OCI-LY3 (cell line): ENCODE results near the gene SULF2.

Experiments used
- H2AFZ ChIP-seq: fragments of 200-600, 300-600 bp; shearing (Covaris generic); 2 replicates; pipeline ENCODE4 v1.6.0; 2014; ENCODE audit warnings: antibody characterized with exemption, low read depth, low read length
- H3K27ac ChIP-seq: fragments of 200-600, 300-600 bp; sonication (generic); 2 replicates; pipeline ENCODE4 v1.5.1; 2014; ENCODE audit warnings: mild to moderate bottlenecking, low read length, moderate library complexity, mixed read lengths
- H3K27me3 ChIP-seq: fragments of 200-600, 300-600 bp; sonication (generic); 2 replicates; pipeline ENCODE4 v1.6.1; 2014; ENCODE audit warnings: low read depth, low read length, mixed read lengths
- H3K36me3 ChIP-seq: fragments of 200-600, 300-600 bp; sonication (generic); replicated peaks from 2 replicates; pipeline ENCODE3; 2014; ENCODE audit warnings: low read depth, low read length, mixed read lengths
- H3K4me1 ChIP-seq: fragments of 300-600, 200-600 bp; sonication (generic); 2 replicates; pipeline ENCODE4 v1.6.1; 2014; ENCODE audit warnings: low read length, mixed read lengths
- H3K4me2 ChIP-seq: fragments of 200-600, 300-600 bp; sonication (generic); 2 replicates; pipeline ENCODE4 v1.6.1; 2014; ENCODE audit warnings: low read length, mixed read lengths
- H3K4me3 ChIP-seq: fragments of 300-600, 200-600 bp; sonication (generic); 2 replicates; pipeline ENCODE4 v1.5.1; 2014; ENCODE audit warnings: antibody characterized with exemption, mild to moderate bottlenecking, low read length, moderate library complexity
- H3K79me2 ChIP-seq: fragments of 300-600, 200-600 bp; shearing (Covaris generic); 2 replicates; pipeline ENCODE4 v1.6.1; 2014; ENCODE audit warnings: mild to moderate bottlenecking, low read length, mixed read lengths
- H3K9ac ChIP-seq: fragments of 300-600, 200-600 bp; shearing (Covaris generic); 2 replicates; pipeline ENCODE4 v1.6.0; 2014; ENCODE audit warnings: mild to moderate bottlenecking, low read length, moderate library complexity
- H3K9me3 ChIP-seq: fragments of 200-600, 300-600 bp; shearing (Covaris generic); 2 replicates; pipeline ENCODE4 v1.6.1; 2014; ENCODE audit warnings: low read length, mixed read lengths; ENCODE audit not compliant: insufficient read depth
- H4K20me1 ChIP-seq: fragments of 200-600, 300-600 bp; sonication (generic); 2 replicates; pipeline ENCODE4 v1.6.1; 2016; ENCODE audit warnings: low read length, mixed read lengths; ENCODE audit not compliant: insufficient read depth
- CTCF ChIP-seq: fragments of 200-600, 300-600 bp; sonication (generic); IDR thresholded peaks from 2 replicates; pipeline ENCODE4 v1.5.1; 2014; ENCODE audit warnings: antibody characterized with exemption, low read length, low read depth
- EZH2phosphoT487 ChIP-seq: fragments of 200-600 bp; shearing (Covaris generic); IDR thresholded peaks from 2 replicates; pipeline ENCODE4 v1.6.1; 2018; ENCODE audit warnings: antibody characterized with exemption, mixed run types, low read depth

SULF2 gene

GRCh38 chr20:47622118-47622665 is 163.1 kb downstream of the SULF2 start:
- Histone ChIP-seq H3K9me3 (no peaks in the 10 kb centered on the region), H3K27ac (no peak overlapping the region), H3K9ac (no peak overlapping the region), H3K79me2 (peaks cover 64% of the 10 kb centered on the region), H3K4me3 (no peak overlapping the region), H3K4me2 (no peak overlapping the region), H4K20me1 (peaks cover 40% of the 10 kb centered on the region), H2AFZ (no peak overlapping the region), H3K4me1 (peaks cover 16% of the 10 kb centered on the region), H3K27me3 (no peaks in the 10 kb centered on the region), H3K36me3 (peaks cover 44% of the 10 kb centered on the region)
- TF ChIP-seq EZH2phosphoT487 (no peak), CTCF (no peak)

GRCh38 chr20:47620808-47621805 is 164.2 kb downstream of the SULF2 start:
- H3K27ac ChIP-seq: peak overlapping the region; percentile 5; the same call in 1 of the 2 replicates
- H3K9me3 ChIP-seq: no peaks in the 10 kb centered on the region
- peaks cover 49% of the 10 kb centered on the region for H4K20me1 ChIP-seq
- no peak overlapping the region for H3K9ac ChIP-seq
- no peak overlapping the region for H3K4me2 ChIP-seq
- peaks cover 75% of the 10 kb centered on the region for H3K79me2 ChIP-seq
- H3K4me3 ChIP-seq: no peak overlapping the region
- H3K4me1 ChIP-seq: peaks cover 16% of the 10 kb centered on the region
- H3K27me3 ChIP-seq: no peaks in the 10 kb centered on the region
- peaks cover 35% of the 10 kb centered on the region for H3K36me3 ChIP-seq
- no peak overlapping the region for H2AFZ ChIP-seq
- TF ChIP-seq CTCF (peak; percentile 93), EZH2phosphoT487 (no peak)

- Histone ChIP-seq H3K4me3 (no peak overlapping the region), H3K36me3 (peaks cover 16% of the 10 kb centered on the region), H3K4me1 (peaks cover 16% of the 10 kb centered on the region), H2AFZ (no peak overlapping the region), H3K9me3 (no peaks in the 10 kb centered on the region), H3K79me2 (peaks cover 78% of the 10 kb centered on the region), H3K27ac (no peak overlapping the region), H3K27me3 (no peaks in the 10 kb centered on the region), H4K20me1 (peaks cover 57% of the 10 kb centered on the region), H3K9ac (no peak overlapping the region), H3K4me2 (no peak overlapping the region)
- TF ChIP-seq EZH2phosphoT487: no peak
- no peak for TF ChIP-seq CTCF
These were observed 166.8 kb downstream of the SULF2 start for GRCh38 chr20:47618479-47618878.

GRCh38 chr20:47614703-47615309 is 170.5 kb downstream of the SULF2 start:
- Histone ChIP-seq H3K36me3 (peaks cover 16% of the 10 kb centered on the region), H3K27me3 (no peaks in the 10 kb centered on the region), H3K4me3 (no peak overlapping the region), H3K27ac (no peak overlapping the region), H3K9ac (no peak overlapping the region), H4K20me1 (peaks cover 82% of the 10 kb centered on the region), H3K79me2 (peaks cover 84% of the 10 kb centered on the region), H3K9me3 (no peaks in the 10 kb centered on the region), H2AFZ (no peak overlapping the region), H3K4me1 (0 out of 2 replicates have a peak, but pooled peaks cover 4% of the 10 kb centered on the region), H3K4me2 (no peak overlapping the region)
- no peak for TF ChIP-seq CTCF
- TF ChIP-seq EZH2phosphoT487: no peak
